Right renal pelvis (tissue), 4 donors: ENCODE measurements around the gene LILRB5. TPM values are rescaled to one million over a fixed set of nuclear protein-coding genes. Genes with fewer than 3 reads are reported as not detected.
"Not testable (repeated sequence)": the region's sequence is repeated elsewhere in the genome, so short reads cannot be mapped to it uniquely, and the experiment has no call there.

Source experiments
- DNase-seq, 4 donors: peaks; one replicate each; pipeline ENCODE4 v3.0.0-alpha.2; 2013; ENCODE audit warnings: low read depth in 4 of 4, low spot score in 3 of 4, missing footprints in 1 of 4
- polyA plus RNA-seq, 4 donors: library from polyadenylated mRNA; unstranded; fragments of 120-200 nt; gene quantifications; one replicate each; pipeline ENCODE4 v1.2.1, GENCODE V29; 2013; ENCODE audit not compliant: insufficient read length in 4 of 4

Gene LILRB5
- polyA plus RNA-seq, 4 donors: 1.9 to 2.6 (median 2.1) TPM

DNA sequence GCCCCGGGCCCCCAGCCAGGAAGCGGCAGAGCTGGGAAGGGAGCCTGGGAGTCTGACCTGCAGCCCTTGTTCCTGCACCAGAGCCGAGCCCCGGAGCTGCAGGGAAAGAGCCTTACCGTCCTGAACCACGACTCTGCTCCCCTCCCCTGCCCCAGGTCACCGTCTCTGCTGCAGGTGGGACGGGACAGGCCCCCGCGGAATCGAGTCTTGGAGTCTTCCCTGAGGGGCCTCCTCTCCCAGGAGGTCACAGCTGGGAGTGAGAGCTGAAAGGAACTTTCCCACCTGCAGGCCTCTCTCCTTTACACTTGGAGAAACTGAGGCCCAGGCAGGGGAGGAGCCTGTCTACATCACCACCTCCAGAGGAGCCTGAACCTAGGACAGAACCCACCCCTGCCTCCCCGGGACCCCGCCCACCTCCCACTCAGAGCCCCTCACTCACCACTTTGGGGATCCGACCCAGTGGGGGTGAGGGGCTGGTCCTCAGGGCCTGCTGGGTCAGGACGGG lies 20.1 kb upstream of the LILRB5 start:
- DNase-seq: not testable (repeated sequence)

DNA sequence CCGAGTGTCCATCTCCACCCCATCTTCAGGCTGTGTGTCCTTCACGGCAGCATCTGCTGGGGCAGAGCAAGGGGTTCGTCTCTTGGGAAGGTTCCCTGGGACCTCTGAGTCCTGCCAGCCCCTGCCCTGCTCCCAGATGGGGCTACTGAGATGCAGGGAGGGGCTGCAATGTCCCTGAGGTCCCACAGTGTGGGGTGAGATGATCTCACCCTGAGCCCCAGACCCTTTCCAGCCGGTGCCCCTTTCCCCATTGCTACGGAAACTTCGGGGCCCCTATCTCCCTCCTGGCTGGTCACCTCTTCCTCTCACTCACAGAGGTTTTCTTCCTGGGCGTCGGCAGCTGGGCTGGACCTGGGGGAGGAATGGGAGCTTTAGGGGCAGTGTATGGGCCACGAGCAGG lies 18.9 kb upstream of the LILRB5 start:
- no peak for DNase-seq

DNA sequence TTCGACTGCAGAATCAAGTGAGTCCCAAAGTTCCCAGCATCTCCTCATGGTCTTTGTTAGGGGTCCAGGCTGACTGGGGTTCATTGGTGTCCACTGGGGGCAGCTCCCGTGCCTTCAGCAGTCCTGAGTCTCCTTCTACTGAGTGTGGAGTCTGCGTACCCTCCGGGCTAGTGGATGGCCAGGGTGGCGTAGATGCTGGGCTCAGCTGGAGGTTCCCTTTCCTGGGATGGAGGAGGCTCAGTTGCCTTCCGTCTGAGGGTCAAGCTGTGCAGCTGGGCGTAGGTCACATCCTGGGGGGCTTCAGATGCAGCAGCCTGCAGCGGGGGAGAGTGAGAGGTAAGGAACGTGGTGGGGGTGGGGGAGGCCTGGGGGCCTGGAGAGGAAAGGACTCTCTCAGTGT lies 17.4 kb upstream of the LILRB5 start:
- not testable (repeated sequence) for DNase-seq

DNA sequence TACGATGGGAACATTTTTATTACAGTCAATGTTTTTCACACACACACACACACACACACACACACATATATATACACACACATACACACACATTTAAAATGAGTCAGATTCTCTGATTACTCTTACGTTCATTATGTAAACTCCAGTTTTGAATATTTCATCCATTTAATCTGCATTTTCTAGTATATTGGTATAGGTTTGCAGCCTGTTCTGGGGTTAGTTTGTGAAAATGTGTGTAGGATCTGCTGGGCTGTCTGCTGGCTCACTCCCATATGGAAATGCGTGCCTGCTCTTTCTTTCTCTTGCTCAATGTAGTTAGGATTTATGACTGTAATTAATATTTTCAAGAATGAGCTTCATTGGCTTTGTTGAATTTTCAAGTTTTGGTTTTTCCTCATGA lies 16.7 kb upstream of the LILRB5 start:
- DNase-seq: no peak

DNA sequence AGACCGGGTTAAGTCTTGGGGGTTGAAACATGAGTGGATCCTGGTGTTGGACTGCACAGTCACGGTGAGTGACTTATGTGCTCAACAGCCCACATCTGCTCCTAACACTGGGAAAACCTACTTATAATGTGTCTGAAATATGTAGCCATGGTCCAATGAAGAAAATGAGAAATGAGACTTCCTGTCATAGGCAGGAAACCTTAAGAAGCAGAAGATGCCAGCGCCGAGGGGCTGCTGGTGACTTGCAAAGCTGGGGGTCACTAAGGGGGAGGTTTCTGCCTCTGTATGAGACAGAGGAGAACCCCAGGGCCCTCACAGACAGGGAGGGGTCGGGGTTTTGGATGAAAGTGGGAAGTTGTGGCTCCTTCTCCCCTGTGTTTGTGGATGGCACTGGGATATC lies 15.1 kb upstream of the LILRB5 start:
- not testable (repeated sequence) for DNase-seq

DNA sequence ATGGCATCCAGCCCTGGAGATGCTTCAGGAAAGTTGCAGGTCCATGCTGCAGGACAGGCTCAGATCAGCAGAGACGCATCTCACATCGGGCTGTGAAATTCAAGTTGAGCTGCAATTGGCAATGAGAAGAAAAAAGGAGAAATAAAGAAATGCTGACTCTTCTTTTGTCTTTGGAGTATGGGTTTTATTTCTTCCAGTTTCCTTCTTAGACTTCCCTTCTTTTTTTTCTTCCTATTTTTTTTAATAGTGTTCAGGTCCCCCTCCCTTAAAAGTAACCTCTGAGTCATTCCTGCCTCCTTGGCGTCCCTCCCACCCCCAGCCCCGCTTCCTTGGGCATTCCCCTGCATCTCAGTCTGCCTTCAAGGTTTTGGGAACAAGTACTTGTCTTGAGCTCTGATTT lies 14.5 kb upstream of the LILRB5 start:
- not testable (repeated sequence) for DNase-seq

DNA sequence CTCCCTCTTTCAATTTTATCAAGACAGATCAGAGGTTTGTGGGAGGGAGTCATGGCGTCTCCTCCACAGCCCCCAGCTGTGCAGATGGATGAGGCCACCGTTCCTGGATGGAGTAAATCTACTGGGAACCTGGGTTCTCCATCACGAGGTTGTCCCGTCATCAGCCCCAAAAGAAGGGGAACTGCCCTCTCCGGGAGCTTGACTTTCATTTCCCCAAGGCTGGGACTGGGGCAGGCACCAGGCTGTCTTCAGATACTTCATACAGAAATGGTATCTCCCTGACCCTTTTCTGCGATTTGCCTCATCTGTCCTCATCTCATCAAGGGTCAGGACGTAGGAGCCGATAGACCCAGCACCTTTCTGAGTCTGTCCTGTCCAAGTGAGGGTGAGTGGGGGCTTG lies 14.0 kb upstream of the LILRB5 start:
- no peak for DNase-seq

DNA sequence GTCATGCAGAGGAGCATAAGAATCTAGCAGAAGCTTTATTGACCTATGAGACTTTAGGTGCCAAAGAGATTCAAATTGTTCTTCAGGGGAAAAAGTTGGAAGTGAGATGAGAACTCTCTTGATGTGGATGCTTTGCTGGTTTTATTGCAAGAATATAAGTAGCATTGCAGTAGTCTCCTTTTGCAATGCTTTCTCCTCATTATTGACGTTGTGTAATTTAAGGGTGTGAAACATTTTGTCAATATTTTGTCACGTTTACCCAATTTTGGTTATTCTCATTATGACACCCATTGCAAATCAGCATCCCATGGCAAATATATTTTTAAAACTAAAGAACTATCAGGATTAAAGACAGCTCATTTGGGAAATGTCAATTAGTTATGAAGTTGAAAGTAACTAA lies 11.9 kb upstream of the LILRB5 start:
- DNase-seq: no peak

DNA sequence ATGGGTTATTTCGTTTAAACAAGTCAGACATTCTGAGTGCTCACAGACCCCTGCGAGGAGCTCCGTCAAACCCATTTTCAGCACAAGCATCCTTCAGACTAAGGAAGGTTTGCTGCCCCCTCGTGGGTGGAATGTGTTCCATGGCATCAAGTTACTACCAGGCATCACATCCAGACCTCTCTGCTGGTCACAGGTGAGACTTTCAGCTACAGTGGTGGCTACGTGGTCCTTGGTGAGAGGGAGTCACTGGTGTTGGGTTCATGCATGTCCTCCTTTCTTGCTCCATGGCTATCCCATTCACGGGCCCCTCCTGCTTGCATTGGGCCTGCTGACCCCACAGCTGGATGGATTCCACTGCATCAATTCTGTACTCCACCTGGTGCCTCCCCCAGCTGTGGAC lies 9.1 kb upstream of the LILRB5 start:
- DNase-seq: peak; percentile 58 to 83 (median 72)

DNA sequence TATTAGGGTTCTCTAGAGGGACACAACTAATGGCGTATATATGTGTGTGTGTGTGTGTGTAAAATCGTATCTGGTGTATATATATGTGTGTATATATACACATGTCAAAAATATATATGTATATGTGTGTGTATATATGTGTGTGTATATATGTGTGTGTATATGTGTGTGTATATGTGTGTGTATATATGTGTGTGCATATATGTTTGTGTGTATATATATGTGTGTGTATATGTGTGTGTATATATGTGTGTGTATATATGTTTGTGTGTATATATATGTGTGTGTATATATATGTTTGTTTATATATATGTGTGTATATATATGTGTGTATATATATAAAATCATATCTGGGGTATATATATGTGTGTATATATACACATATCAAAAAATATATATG lies 5.4 kb upstream of the LILRB5 start:
- no peak for DNase-seq

DNA sequence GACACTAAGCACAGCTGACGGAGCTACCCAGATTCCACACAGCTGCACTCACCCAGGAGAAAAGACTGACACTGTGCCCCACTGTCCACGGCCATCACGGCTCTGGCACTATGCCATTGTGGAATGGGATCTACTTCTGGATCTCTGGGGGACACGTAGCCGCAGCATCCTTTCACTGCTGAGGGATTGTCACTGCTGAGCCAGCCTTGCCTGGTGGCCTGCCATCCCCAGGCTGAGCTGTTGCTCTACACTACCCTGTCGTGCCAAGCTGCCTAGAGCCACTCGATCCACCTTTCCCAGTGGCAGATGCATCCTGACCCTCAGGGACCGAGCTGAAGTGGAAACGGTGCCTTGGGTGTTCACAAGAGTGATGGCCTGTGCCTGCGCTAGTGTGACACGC lies 5.0 kb upstream of the LILRB5 start:
- no peak for DNase-seq

DNA sequence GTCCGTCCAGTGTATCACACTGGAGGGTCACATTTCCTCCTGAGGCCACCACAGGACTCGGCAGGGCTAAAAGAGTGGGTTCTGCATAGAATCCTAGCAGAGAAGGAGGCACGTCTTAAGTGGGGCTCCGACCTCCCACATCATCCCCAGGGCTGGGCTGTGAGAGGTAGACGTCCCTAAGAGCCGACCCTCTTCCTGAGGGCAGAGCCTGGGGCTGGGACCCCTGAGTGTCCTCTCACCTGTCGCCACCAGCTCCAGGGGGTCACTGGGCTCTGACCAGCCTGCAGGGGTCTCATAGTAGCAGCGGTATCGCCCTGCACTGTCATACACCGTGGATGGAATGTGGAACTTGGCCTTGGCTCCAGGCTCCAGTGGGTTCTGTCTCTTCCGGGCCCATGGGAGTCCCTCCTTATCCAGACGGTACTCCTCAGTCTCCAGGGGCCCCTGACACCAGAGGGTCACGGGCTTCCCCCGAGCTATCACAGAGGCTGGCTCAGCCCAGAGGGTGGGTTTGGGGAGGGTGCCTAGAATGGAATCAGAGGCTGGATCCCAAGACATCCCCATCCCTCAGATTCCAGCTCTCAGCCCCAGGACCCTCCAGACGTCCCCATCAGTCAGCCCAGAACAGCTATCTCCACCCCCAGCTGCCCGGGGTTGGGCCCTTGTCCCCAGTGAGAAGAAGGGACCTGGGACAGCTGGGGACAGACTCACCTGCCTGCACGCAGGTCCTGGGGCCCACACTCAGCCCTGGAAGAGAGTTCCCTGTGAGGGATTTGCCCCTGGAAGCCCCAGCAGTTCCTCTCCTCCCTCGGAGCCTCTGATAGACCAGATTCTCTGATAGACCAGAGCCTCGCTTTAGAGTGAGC lies 590 bp downstream of the LILRB5 start:
- no peak for DNase-seq

DNA sequence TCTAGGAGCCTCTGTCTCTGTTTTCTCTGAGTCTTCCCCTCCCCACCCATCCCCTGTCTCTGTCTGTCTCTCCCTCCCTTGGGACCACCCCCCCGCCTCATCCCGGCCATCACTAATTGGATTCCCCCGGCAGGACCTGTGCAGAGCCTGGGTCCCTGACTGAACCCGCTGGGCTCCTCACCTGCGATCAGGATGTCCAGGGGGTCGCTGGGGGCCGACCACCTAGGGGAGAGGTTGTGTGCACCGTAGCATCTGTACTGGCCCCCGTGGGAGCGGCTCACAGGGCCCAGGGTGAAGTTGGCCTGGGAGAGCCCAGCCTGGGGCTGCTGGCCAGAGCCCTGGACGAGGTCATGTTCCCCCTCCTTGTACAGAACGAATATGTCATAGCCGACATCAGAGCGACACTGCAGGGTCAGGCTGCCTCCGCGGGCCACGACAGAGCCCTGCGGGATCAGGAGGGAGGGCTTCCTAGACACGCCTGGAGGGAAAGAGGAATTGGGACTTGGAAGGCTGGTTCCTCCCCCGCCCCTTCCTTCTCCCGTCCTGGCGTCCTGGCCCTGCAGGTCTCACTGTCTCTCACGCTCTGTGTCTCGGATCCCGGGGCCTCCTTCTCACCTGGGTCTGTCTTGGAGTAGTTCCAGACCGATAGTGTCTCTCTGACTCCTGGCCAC lies 1.8 kb downstream of the LILRB5 start:
- DNase-seq: no peak

DNA sequence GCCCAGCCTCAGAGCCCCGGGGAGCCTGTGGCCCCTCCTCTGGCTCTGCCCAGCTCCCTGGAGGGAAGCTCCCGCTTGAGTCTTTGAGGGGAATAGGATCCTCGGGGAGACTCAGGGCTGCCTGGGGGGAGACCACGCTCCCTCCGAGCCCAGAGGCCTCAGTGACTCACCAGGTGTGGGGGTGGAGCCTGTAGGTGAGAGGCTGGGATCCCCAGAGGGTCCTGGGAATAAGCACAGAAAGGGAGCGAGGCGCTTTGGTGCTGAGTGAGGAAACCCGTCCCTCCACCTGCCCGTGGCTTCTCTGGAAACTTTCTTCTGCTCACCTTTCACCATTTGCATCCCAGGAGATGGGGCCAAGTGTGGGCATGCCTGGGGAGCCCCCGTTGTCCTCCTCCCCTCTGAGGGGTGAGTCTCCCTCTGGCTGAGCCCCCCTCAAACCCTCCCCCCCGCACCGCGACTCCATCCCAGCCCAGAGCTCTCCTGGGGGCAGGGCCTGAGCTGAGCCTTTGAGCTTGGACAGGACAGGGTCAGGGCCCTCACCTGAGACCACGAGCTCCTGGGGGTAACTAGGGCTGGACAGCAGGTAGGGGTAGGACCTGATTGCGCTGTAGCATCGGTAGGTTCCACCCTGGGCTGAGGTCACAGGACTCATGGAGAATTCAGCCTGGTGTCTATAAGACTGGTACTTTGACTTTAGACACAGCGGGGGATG lies 2.7 kb downstream of the LILRB5 start:
- DNase-seq: no peak

DNA sequence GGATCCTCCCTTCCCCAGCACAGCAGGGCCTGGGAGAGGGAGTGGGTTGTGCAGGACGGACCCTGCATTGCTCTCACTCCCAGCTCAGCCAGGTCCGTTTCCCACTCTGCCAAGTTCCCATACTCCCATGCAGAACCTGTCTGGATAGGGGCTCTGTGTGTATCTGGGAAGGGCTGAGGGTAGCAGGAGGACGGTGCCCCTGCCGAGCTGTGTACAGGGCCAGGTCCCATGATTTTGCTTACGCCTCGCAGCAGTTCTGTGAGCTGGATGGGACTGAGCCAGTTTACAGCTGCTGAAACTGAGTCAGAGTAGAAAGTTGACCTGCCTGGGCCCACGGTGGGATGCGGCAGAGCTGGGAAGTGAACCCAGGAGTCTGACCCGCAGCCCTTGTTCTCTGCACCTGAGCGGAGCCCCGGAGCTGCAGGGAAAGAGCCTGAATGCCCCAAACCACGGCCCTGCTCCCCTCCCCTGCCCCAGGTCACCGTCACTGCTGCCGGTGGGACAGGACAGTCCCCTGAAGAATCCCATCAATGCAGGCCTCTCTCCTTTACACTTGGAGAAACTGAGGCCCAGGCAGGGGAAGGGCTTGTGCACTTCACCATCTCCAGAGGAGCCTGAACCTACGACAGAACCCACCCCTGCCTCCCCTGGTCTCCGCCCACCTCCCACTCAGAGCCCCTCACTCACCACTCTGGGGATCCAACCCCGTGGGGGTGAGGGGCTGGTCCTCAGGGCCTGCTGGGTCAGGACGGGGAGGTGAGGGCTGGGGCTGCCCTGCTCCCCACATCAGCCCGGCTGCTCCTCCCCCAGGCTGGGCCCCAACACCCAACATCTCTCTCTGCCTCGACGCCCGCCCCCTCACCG lies 3.5 kb downstream of the LILRB5 start:
- DNase-seq: no peak

DNA sequence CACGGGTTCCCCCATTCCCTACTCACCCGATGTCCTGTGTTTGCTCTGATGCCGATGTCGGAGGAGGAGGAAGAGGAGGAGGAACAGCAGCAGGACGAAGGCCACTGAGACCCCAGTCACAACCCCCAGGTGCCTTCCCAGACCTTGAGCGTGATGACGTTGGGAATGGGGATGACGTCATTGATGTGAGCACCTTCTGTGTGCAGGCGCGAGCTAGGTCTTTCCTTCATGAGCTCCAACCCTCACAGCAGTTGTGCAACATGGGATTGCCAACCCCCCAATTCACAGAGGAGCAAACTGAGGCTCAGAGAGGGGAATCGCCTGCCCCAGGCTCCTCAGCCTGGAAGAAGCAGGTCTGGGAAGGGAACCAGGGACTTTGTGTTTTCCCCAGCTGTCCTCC lies 4.2 kb downstream of the LILRB5 start:
- DNase-seq: no peak

DNA sequence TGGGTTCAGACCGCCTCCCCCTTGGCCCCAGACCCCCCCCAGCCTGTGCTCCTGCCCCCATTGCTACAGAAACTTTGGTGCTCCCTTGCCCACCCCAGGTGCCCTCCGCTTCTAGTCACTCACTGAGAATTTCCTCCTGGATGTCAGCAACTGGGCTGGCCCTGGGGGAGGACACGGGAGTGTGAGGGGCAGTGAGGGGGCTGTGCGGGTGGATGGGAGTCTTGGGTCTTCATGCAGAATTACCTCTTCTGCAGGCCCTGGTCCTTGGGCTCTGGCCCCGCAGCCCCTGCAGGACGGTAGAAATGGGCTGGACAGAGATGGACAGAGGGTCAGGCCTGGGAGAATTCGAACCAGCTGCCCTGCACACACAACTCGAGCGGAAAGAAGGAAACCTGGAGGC lies 4.8 kb downstream of the LILRB5 start:
- DNase-seq: no peak

DNA sequence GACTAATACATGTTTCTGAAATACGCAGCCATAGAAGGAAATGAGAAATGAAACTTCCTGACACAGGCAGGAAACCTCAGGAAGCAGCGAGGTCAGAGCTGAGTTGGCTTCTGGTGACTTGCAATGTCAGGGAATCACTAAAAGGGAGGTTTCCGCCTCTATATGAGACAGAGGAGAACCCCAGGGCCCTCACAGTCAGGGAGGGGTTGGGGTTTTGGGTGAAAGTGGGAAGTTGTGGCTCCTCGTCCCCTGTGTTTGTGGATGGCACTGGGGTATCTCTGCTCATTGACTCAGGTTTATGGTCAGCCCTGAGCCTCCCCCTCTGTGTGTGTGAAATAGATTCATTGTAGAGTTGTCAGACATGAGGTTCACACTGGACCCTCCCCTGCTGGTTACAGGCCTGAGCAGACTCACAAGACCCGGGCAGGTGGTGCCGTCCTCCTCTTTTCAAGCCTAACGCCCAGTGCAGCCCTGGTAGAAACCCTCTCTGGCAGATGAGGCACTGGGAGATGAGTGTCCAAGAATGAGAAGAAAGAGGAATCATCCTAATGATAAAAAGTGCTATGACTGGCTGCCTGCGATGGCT lies 9.0 kb downstream of the LILRB5 start:
- DNase-seq: no peak

DNA sequence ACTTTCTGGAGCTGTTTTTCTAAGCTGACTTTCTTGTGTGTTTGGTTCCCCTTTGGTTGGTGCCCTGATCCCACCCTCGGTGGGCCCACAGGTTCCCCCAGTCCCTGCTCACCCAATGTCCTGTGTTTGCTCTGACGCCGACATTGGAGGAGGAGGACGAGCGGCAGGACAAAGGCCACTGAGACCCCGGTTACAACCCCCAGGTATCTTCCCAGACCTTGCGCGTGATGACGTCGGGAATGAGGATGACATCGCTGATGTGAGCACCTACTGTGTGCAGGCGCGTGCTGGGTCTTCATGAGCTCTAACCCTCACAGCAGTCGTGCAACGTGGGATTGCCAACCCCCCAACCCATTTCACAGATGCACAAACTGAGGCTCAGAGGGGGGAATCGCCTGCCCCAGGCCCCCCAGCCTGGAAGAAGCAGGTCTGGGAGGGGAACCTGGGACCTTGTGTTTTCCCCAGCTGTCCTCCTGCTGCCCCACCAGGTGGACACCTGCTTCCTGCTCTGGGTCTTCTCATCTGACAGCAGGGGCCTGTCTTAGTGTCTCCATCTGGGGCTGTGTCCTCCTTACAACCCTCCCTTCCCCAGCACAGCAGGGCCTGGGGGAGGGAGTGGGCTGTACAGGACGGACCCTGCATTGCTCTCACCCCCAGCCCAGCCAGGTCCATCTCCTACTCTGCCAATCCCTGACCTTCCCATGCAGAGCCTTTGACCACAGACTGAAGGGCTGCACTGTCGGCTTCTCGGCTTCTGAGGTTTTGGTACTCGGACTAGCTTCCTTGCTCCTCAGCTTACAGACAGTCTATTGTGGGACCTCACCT lies 9.8 kb downstream of the LILRB5 start:
- no peak for DNase-seq
